Heart left ventricle (tissue), 13 donors: Measurements from ENCODE around the gene PCNX3.

ENCODE experiments used
- POLR2A ChIP-seq, 2 donors: fragments of 450-650 bp; IDR thresholded peaks; one replicate each; pipeline ENCODE4 v1.6.1; 2017; ENCODE audit warnings: antibody characterized with exemption in 2 of 2, mild to moderate bottlenecking in 2 of 2, moderate library complexity in 2 of 2
- TF ChIP-seq, protein P1 (sequence below), 12 donors: fragments of 200-600 bp; sonication (generic) in 4 of 12; IDR thresholded peaks; one replicate each; pipeline versions ENCODE4 v1.5.0 to v1.8.0; 2018 to 2022; ENCODE audit warnings: antibody characterized with exemption in 12 of 12, mild to moderate bottlenecking in 5 of 12
- donor health status: ischemic (EF 13 %, LVEDD 7.1; RV severe dilation, severe dysfunction).
- donor health status: DM: no; HTN: yes; CAD: no.
- donor health status: DM: no; HTN: no; CAD: no.
- donor health status: ischemic (EF 25% LVEDD 6.9; RV normal size, moderate dysfunction).
- donor health status: ischemic (EF 25% LVEDD 5.7; RV mildly dilated, moderate dysfunction).
- donor health status: ischemic (EF 35%, LVEDD 5.7; RV mildly dilated, moderate dysfunction).
- donor health status: nonischemic (EF 11% LVEDD 7.7; RV severe dilation, severe dysfunction).
- donor health status: DM: yes; HTN: yes; CAD: no.
- donor health status: PGD.
- donor health status: ischemic (EF 29% LVEDD 5.4; RV normal size, mild dysfunction).
- donor health status: nonischemic (EF 23%, LVEDD 6.1; RV moderate dilation, normal function).

DNA sequence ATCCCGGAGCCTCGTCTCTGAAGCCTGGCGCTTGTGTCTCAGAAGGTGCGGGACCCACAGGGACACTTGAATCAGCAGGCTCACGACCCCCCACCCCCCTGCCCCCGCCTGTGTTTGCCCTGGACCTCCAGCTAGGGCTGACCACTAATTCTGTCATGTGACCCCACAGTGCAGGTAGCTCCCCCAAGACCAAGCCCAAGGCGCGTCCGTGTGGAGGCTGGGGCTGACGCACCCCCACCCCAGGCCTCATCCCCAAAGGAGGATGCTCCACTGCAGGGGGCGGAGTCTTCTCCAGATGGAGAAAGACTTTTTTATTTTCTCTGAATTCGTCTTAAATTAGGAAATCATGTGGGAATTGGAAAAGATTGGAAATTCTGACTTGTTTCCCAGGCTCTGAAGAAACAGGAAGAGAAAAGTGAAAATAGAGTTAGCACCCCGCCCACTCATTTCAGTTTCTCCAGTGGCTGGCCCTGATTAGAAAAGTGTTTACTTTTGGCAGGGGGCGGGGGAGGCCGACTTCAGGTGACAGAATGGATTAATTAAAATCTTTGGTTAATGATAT, 48.1 kb downstream of the PCNX3 start:
- TF ChIP-seq, protein P1, sequence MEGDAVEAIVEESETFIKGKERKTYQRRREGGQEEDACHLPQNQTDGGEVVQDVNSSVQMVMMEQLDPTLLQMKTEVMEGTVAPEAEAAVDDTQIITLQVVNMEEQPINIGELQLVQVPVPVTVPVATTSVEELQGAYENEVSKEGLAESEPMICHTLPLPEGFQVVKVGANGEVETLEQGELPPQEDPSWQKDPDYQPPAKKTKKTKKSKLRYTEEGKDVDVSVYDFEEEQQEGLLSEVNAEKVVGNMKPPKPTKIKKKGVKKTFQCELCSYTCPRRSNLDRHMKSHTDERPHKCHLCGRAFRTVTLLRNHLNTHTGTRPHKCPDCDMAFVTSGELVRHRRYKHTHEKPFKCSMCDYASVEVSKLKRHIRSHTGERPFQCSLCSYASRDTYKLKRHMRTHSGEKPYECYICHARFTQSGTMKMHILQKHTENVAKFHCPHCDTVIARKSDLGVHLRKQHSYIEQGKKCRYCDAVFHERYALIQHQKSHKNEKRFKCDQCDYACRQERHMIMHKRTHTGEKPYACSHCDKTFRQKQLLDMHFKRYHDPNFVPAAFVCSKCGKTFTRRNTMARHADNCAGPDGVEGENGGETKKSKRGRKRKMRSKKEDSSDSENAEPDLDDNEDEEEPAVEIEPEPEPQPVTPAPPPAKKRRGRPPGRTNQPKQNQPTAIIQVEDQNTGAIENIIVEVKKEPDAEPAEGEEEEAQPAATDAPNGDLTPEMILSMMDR (IDR thresholded peaks at IDR 0.05), result no peak
- TF ChIP-seq POLR2A (IDR thresholded peaks at IDR 0.05), result no peak
